ENCODE measurements around the gene INHBA. TPM values are rescaled to one million over a fixed set of nuclear protein-coding genes. Genes with fewer than 3 reads are reported as not detected.
A peak's percentile ranks its signal among the peaks of the same experiment; 100 is the strongest.

INHBA gene
- total RNA-seq, 6 donors from 2014 or later: 2.1 to 76.5 (median 42.4) TPM

DNA sequence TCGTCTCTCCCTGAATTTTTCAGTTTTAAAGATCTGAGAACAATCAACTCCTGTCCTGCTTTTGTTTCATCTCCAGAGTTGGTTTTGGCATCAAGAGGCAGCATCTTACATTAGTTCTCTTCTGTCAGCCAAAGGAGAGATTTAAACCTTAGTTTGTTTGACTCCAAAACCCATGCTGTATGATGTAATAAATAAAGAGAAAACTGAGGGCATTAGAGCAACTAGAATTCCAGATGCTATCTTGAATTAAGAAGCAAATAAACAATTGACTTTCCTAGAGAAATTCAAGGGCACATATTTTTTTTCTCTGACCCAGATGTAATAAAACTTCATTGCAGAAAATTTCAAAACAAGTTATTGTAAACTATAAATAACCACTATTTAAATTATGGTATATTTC, 54.4 kb downstream of the INHBA start:
- DNase-seq: no peak
- Histone ChIP-seq H3K9me3 (no peaks in the 10 kb centered on the region), H3K4me1 (no peaks in the 10 kb centered on the region), H3K4me3 (no peak overlapping the region), H3K36me3 (no peaks in the 10 kb centered on the region), H3K27me3 (no peaks in the 10 kb centered on the region), H3K27ac (no peak overlapping the region)
- TF ChIP-seq POLR2A (IDR thresholded peaks at IDR 0.05) (no peak), CTCF (IDR thresholded peaks at IDR 0.05) (no peak), EP300 (IDR thresholded peaks at IDR 0.05) (no peak), POLR2AphosphoS5 (IDR thresholded peaks at IDR 0.05) (no peak)
- ATAC-seq (ENCODE audit: low FRiP score in 2 of 2): no peak
- WGBS, 2 donors: 65 to 71% methylated on average over 1 of the region's 1 CpG

GRCh38 chr7:41643616-41644015, 59.3 kb downstream of the INHBA start:
- no peak for DNase-seq
- TF ChIP-seq POLR2A (IDR thresholded peaks at IDR 0.05) (no peak), EP300 (IDR thresholded peaks at IDR 0.05) (no peak), POLR2AphosphoS5 (IDR thresholded peaks at IDR 0.05) (no peak), CTCF (IDR thresholded peaks at IDR 0.05) (no peak)
- Histone ChIP-seq H3K36me3 (no peaks in the 10 kb centered on the region), H3K27ac (no peak overlapping the region), H3K4me1 (no peaks in the 10 kb centered on the region), H3K9me3 (no peaks in the 10 kb centered on the region), H3K4me3 (no peak overlapping the region), H3K27me3 (no peaks in the 10 kb centered on the region)
- WGBS, 2 donors: 57 to 58% methylated on average over 1 of the region's 1 CpG
- no peak for ATAC-seq (ENCODE audit: low FRiP score in 2 of 2)

GRCh38 chr7:41641665-41642014, 61.2 kb downstream of the INHBA start:
- H3K36me3 ChIP-seq: no peaks in the 10 kb centered on the region
- no peak for TF ChIP-seq POLR2A (IDR thresholded peaks at IDR 0.05)
- WGBS, 2 donors: 90 to 95% methylated on average over 2 of the region's 2 CpGs
- H3K4me3 ChIP-seq: no peak overlapping the region
- no peak for DNase-seq
- H3K4me1 ChIP-seq: no peaks in the 10 kb centered on the region
- no peak overlapping the region for H3K27ac ChIP-seq
- ATAC-seq (ENCODE audit: low FRiP score in 2 of 2): no peak
- no peaks in the 10 kb centered on the region for H3K9me3 ChIP-seq
- no peaks in the 10 kb centered on the region for H3K27me3 ChIP-seq

- H3K9me3 ChIP-seq: no peaks in the 10 kb centered on the region
- H3K27ac ChIP-seq: no peak overlapping the region
- H3K4me1 ChIP-seq: no peaks in the 10 kb centered on the region
- no peaks in the 10 kb centered on the region for H3K27me3 ChIP-seq
- no peak for DNase-seq
- H3K36me3 ChIP-seq: no peaks in the 10 kb centered on the region
- no peak overlapping the region for H3K4me3 ChIP-seq
- 71 to 78% methylated on average over 6 of the region's 6 CpGs for WGBS, 2 donors
- no peak for ATAC-seq (ENCODE audit: low FRiP score in 2 of 2)
- no peak for TF ChIP-seq POLR2AphosphoS5 (IDR thresholded peaks at IDR 0.05)
Measured at GRCh38 chr7:41641011-41641664, 61.8 kb downstream of the INHBA start.

- no peaks in the 10 kb centered on the region for H3K4me1 ChIP-seq
- H3K27me3 ChIP-seq: no peaks in the 10 kb centered on the region
- H3K27ac ChIP-seq: no peak overlapping the region
- H3K36me3 ChIP-seq: no peaks in the 10 kb centered on the region
- H3K4me3 ChIP-seq: no peak overlapping the region
- peak in 1 of 2 donors; percentile 51 for ATAC-seq (ENCODE audit: low FRiP score in 2 of 2)
- no peaks in the 10 kb centered on the region for H3K9me3 ChIP-seq
- DNase-seq: no peak
- WGBS, 2 donors: 80 to 92% methylated on average over 8 of the region's 8 CpGs
- TF ChIP-seq EP300 (IDR thresholded peaks at IDR 0.05): no peak
- no peak for TF ChIP-seq POLR2A (IDR thresholded peaks at IDR 0.05)
- TF ChIP-seq CTCF (IDR thresholded peaks at IDR 0.05): no peak
- no peak for TF ChIP-seq POLR2AphosphoS5 (IDR thresholded peaks at IDR 0.05)
Measured at GRCh38 chr7:41640487-41640886, 62.4 kb downstream of the INHBA start.

DNA sequence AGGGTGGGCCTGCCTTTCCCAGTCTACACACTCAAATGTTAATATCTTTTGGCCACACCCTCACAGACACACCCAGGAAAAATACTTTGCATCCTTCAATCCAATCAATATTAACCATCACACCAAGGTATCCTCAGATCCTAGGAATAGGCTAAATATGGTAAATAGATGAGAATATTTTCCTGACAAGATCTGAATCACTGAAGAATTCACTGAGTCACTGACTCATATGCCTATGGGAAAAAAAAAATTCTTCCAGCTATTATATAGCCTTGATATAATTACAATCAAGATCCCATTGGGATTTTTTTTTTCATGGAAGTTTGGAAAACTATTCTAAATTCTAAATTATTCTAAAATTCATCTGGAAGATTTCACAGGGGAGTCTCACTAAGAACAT, 65.8 kb downstream of the INHBA start:
- H3K27ac ChIP-seq: no peak overlapping the region
- DNase-seq (no peak), ATAC-seq (ENCODE audit: low FRiP score in 2 of 2) (no peak)
- no peaks in the 10 kb centered on the region for H3K4me1 ChIP-seq
- H3K36me3 ChIP-seq: no peaks in the 10 kb centered on the region
- TF ChIP-seq CTCF (IDR thresholded peaks at IDR 0.05) (no peak), POLR2AphosphoS5 (IDR thresholded peaks at IDR 0.05) (no peak), POLR2A (IDR thresholded peaks at IDR 0.05) (no peak), EP300 (IDR thresholded peaks at IDR 0.05) (no peak)
- no peak overlapping the region for H3K4me3 ChIP-seq
- no peaks in the 10 kb centered on the region for H3K27me3 ChIP-seq
- H3K9me3 ChIP-seq: no peaks in the 10 kb centered on the region
